IMR-90 (cell line): ENCODE results near the gene INO80. TPM values are rescaled to one million over a fixed set of nuclear protein-coding genes. Genes with fewer than 3 reads are reported as not detected.

Experiments used
- ATAC-seq: fragments of 200-7000 bp; cut with Tn5 transposase; 2 replicates; pipeline ENCODE4 v1.9.1; 2020; ENCODE audit warnings: low read depth, mild to moderate bottlenecking, moderate library complexity
- BruUV-seq: library from RNA; stranded (reverse); fragments of 400-500 nt; replicated peaks from 2 replicates; lab custom pipeline; 2021; lab: Mats Ljungman, UMichigan
- CTCF ChIA-PET: fragments of 300-600 bp; formaldehyde crosslinking; extraction: SDS; loops from one replicate; lab custom pipeline; 2021; ENCODE audit warnings: antibody characterized with exemption; lab: Yijun Ruan, JAX
- POLR2A ChIA-PET: fragments of 300-600 bp; sonication (Branson Sonifier 250); formaldehyde crosslinking; loops from one replicate; lab custom pipeline; 2022; ENCODE audit warnings: antibody characterized with exemption; ENCODE audit not compliant: unreplicated experiment; lab: Charles Lee
- DNase-seq: peaks from one replicate; pipeline ENCODE4 v3.0.0; 2013
- H2AFZ ChIP-seq: replicated peaks from 2 replicates; pipeline ENCODE3; 2013; ENCODE audit warnings: low read length, mild to moderate bottlenecking; ENCODE audit not compliant: poor library complexity
- H2AK5ac ChIP-seq: 2 replicates; pipeline ENCODE4 v1.6.1; 2013; ENCODE audit warnings: low read depth, low read length, inconsistent platforms
- H2AK9ac ChIP-seq: replicated peaks from 2 replicates; pipeline ENCODE3; 2013; ENCODE audit warnings: mild to moderate bottlenecking, low read depth, low read length, moderate library complexity; ENCODE audit not compliant: poor library complexity
- H2BK120ac ChIP-seq: 2 replicates; pipeline ENCODE4 v1.6.1; 2013; ENCODE audit warnings: low read depth, low read length, inconsistent platforms
- H2BK15ac ChIP-seq: 3 replicates; pipeline ENCODE4 v1.6.1; 2013; ENCODE audit warnings: low read depth, low read length, inconsistent platforms
- H2BK20ac ChIP-seq: 2 replicates; pipeline ENCODE4 v1.6.1; 2013; ENCODE audit warnings: low read depth, mild to moderate bottlenecking, inconsistent platforms, low read length, moderate library complexity
- H2BK5ac ChIP-seq: 2 replicates; pipeline ENCODE4 v1.6.1; 2013; ENCODE audit warnings: mild to moderate bottlenecking, low read depth, low read length, inconsistent platforms; ENCODE audit not compliant: poor library complexity, severe bottlenecking
- H3K14ac ChIP-seq: replicated peaks from 2 replicates; pipeline ENCODE4 v1.6.1; 2013; ENCODE audit warnings: low read depth, low read length, inconsistent platforms
- H3K18ac ChIP-seq: 2 replicates; pipeline ENCODE4 v1.6.1; 2013; ENCODE audit warnings: low read depth, low read length, control low read depth
- H3K23ac ChIP-seq: 2 replicates; pipeline ENCODE4 v1.6.1; 2013; ENCODE audit warnings: low read depth, low read length, inconsistent platforms
- H3K27ac ChIP-seq: 2 replicates; pipeline ENCODE4 v1.5.1; 2013; ENCODE audit warnings: mild to moderate bottlenecking, control low read depth, low read length; ENCODE audit not compliant: insufficient read depth
- H3K27me3 ChIP-seq: 2 replicates; pipeline ENCODE4 v1.6.1; 2013; ENCODE audit warnings: low read length; ENCODE audit not compliant: control insufficient read depth, insufficient read depth
- H3K36me3 ChIP-seq: 2 replicates; pipeline ENCODE4 v1.6.1; 2013; ENCODE audit warnings: low read length, mixed read lengths; ENCODE audit not compliant: control insufficient read depth, insufficient read depth
- H3K4ac ChIP-seq: 2 replicates; pipeline ENCODE4 v1.6.1; 2013; ENCODE audit warnings: low read depth, low read length, inconsistent platforms
- H3K4me1 ChIP-seq: 2 replicates; pipeline ENCODE4 v1.6.1; 2013; ENCODE audit warnings: low read length, mixed read lengths; ENCODE audit not compliant: control insufficient read depth, insufficient read depth
- H3K4me2 ChIP-seq: 2 replicates; pipeline ENCODE4 v1.6.1; 2013; ENCODE audit warnings: low read depth, mild to moderate bottlenecking, control low read depth, low read length, moderate library complexity
- H3K4me3 ChIP-seq: 2 replicates; pipeline ENCODE4 v1.5.1; 2013; ENCODE audit warnings: low read depth, mild to moderate bottlenecking, control low read depth, low read length, moderate library complexity; ENCODE audit not compliant: insufficient read depth
- H3K56ac ChIP-seq: 2 replicates; pipeline ENCODE4 v1.6.1; 2013; ENCODE audit warnings: low read length, inconsistent platforms; ENCODE audit not compliant: insufficient read depth; ENCODE audit errors: extremely low read depth
- H3K79me1 ChIP-seq, 2 experiments: 2 replicates each; pipeline ENCODE4 v1.6.1; 2013; ENCODE audit warnings: low read length in 2 of 2, inconsistent platforms in 1 of 2, low read depth in 1 of 2
- H3K9ac ChIP-seq: 2 replicates; pipeline ENCODE4 v1.6.1; 2013; ENCODE audit warnings: low read depth, low read length, control low read depth
- H3K9me1 ChIP-seq: 2 replicates; pipeline ENCODE4 v1.6.1; 2013; ENCODE audit warnings: low read length, inconsistent platforms; ENCODE audit not compliant: insufficient read depth
- H3K9me3 ChIP-seq: 2 replicates; pipeline ENCODE4 v1.6.1; 2013; ENCODE audit warnings: low read length; ENCODE audit not compliant: control insufficient read depth, insufficient read depth
- H4K20me1 ChIP-seq: 2 replicates; pipeline ENCODE4 v1.6.1; 2013; ENCODE audit warnings: low read length, inconsistent platforms; ENCODE audit not compliant: insufficient read depth
- H4K5ac ChIP-seq: 2 replicates; pipeline ENCODE4 v1.6.1; 2013; ENCODE audit warnings: mild to moderate bottlenecking, low read depth, low read length, control low read depth
- H4K8ac ChIP-seq, 2 experiments: 2 replicates each; pipeline ENCODE4 v1.6.1; 2013; ENCODE audit warnings: low read depth in 2 of 2, low read length in 2 of 2, control low read depth in 1 of 2, inconsistent platforms in 1 of 2
- H4K91ac ChIP-seq: 2 replicates; pipeline ENCODE4 v1.6.1; 2013; ENCODE audit warnings: low read depth, low read length, inconsistent platforms; ENCODE audit not compliant: insufficient read depth
- BHLHE40 ChIP-seq: fragments of 150-350 bp; IDR thresholded peaks from 2 replicates; pipeline ENCODE4 v1.6.1; 2016; ENCODE audit warnings: mild to moderate bottlenecking, low read depth, low read length
- CEBPB ChIP-seq: IDR thresholded peaks from 2 replicates; pipeline ENCODE4 v1.6.1; 2012; ENCODE audit warnings: low read depth, low read length, improper control_type of control experiment
- CHD1 ChIP-seq: IDR thresholded peaks from 2 replicates; pipeline ENCODE4 v1.6.1; 2012; ENCODE audit warnings: low read depth, low read length, improper control_type of control experiment
- FOS ChIP-seq: fragments of 150-350 bp; IDR thresholded peaks from 2 replicates; pipeline ENCODE4 v1.6.1; 2016; ENCODE audit warnings: low read depth, low read length
- MAZ ChIP-seq: IDR thresholded peaks from 2 replicates; pipeline ENCODE4 v1.6.1; 2012; ENCODE audit warnings: low read depth, mild to moderate bottlenecking, low read length, improper control_type of control experiment, moderate library complexity, borderline replicate concordance
- MXI1 ChIP-seq: IDR thresholded peaks from 2 replicates; pipeline ENCODE4 v1.6.1; 2012; ENCODE audit warnings: low read depth, mild to moderate bottlenecking, low read length, moderate library complexity, borderline replicate concordance
- NFE2L2 ChIP-seq: fragments of 150-350 bp; IDR thresholded peaks from 2 replicates; pipeline ENCODE4 v1.6.1; 2016; ENCODE audit warnings: low read depth, mild to moderate bottlenecking, low read length
- POLR2A ChIP-seq: IDR thresholded peaks from 2 replicates; pipeline ENCODE4 v1.6.1; 2012; ENCODE audit warnings: mild to moderate bottlenecking, low read depth, low read length
- RAD21 ChIP-seq: IDR thresholded peaks from 2 replicates; pipeline ENCODE4 v1.6.1; 2012; ENCODE audit warnings: low read length, improper control_type of control experiment
- RCOR1 ChIP-seq: IDR thresholded peaks from 2 replicates; pipeline ENCODE4 v1.6.1; 2012; ENCODE audit warnings: mild to moderate bottlenecking, low read length, improper control_type of control experiment; ENCODE audit not compliant: insufficient replicate concordance
- RFX5 ChIP-seq: IDR thresholded peaks from 2 replicates; pipeline ENCODE4 v1.8.0; 2012; ENCODE audit warnings: low read depth, mild to moderate bottlenecking, low read length, moderate library complexity
- SMC3 ChIP-seq: fragments of 150-350 bp; IDR thresholded peaks from 2 replicates; pipeline ENCODE4 v1.6.1; 2016; ENCODE audit warnings: low read depth, mild to moderate bottlenecking, antibody characterized with exemption, low read length, moderate library complexity
- WGBS, 2 experiments: methylation state at CpG; one replicate each; pipeline versions ENCODE4 v1.1.5 to v1.1.7; 2013; ENCODE audit warnings: missing lambda C conversion rate in 2 of 2; ENCODE audit not compliant: insufficient read length in 1 of 2; ENCODE audit errors: extremely low coverage in 2 of 2; 5-methylcytosine and 5-hydroxymethylcytosine counted together
- dilution Hi-C: fragments of 300-500 bp; cut with HindIII; formaldehyde crosslinking; loops from one replicate; pipeline ENCODE4 v1.14.3; 2018; ENCODE audit warnings: low sequenced_read_pairs; ENCODE audit not compliant: unreplicated experiment
- in situ Hi-C: fragments of 300-500 bp; cut with MboI; formaldehyde crosslinking; loops from 3 replicates; pipeline ENCODE4 v1.14.3; 2019; ENCODE audit warnings: low sequenced_read_pairs, inconsistent platforms, mixed read lengths
- intact Hi-C: fragments of 100-400 bp; cut with micrococcal nuclease; formaldehyde crosslinking; loops from 2 replicates; pipeline ENCODE4 v1.10.0; 2022
- polyA plus RNA-seq, 3 experiments: library from polyadenylated mRNA; depleted of rRNA; stranded (reverse); fragments of >200 nt; gene quantifications; 2 replicates each; pipeline ENCODE4 v1.2.3, GENCODE V29; 2012; ENCODE audit warnings: low replicate concordance in 1 of 3
- total RNA-seq: library from RNA; depleted of rRNA; stranded (reverse); fragments of >200 nt; gene quantifications from 2 replicates; pipeline ENCODE4 v1.2.3, GENCODE V29; 2012
- TF ChIP-seq, protein P1 (sequence below): conservative IDR thresholded peaks from 2 replicates; pipeline ENCODE4 v1.5.1; 2012; ENCODE audit warnings: mild to moderate bottlenecking, low read depth, low read length, improper control_type of control experiment
- TF ChIP-seq, protein P2 (sequence below): fragments of 150-350 bp; IDR thresholded peaks from 2 replicates; pipeline ENCODE4 v1.6.1; 2016; ENCODE audit warnings: low read depth, mild to moderate bottlenecking, low read length, moderate library complexity, borderline replicate concordance
- TF ChIP-seq, protein P3 (sequence below): fragments of 150-350 bp; IDR thresholded peaks from 2 replicates; pipeline ENCODE4 v1.6.1; 2017; ENCODE audit warnings: mild to moderate bottlenecking, antibody characterized with exemption, low read length, low read depth

INO80 gene
- total and polyA plus RNA-seq, 2 of the 4 experiments (the other 2 are of a cell fraction) = 6.0 to 13.3 TPM

DNA sequence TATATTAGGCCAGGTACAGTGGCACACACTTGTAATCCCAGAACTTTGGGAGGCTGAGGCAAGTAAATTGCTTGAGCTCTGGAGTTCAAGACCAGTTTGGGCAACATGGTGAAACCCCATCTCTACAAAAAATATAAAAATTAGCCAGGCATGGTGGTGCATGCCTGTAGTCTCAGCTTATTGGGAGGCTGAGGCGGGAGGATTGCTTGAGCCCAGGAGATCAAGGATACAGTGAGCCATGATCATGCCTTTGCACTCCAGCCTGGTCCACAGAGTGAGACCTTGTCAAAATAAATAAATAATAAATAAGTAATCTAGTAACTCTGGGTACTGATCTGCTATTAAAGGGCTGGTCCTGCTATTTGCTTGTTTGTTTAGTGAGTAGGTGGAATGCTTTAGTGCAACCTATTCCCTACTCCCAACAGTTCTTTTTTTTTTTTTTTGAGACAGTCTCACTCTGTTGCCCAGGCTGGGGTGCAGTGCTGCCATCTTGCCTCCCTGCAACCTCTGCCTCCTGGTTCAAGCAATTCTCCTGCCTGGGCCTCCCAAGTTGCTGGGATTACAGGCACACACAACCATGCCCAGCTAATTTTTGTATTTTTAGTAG lies 9.1 kb upstream of the INO80 start:
- Histone ChIP-seq H3K27ac (no peak overlapping the region), H4K5ac (no peak overlapping the region), H3K4me2 (no peak overlapping the region), H2AK5ac (no peak overlapping the region), H3K27me3 (peaks cover 6% of the 10 kb centered on the region), H2AFZ (no peak overlapping the region), H3K9me1 (no peaks in the 10 kb centered on the region), H4K8ac (no peak overlapping the region), H4K91ac (no peak overlapping the region), H2BK15ac (no peak overlapping the region), H3K23ac (no peak overlapping the region), H3K4ac (no peak overlapping the region), H2BK5ac (no peak overlapping the region), H3K4me1 (no peaks in the 10 kb centered on the region), H3K56ac (no peak overlapping the region), H3K18ac (no peak overlapping the region), H3K4me3 (no peak overlapping the region), H3K79me1 (no peaks in the 10 kb centered on the region), H4K20me1 (no peaks in the 10 kb centered on the region), H2AK9ac (no peak overlapping the region), H2BK120ac (no peak overlapping the region), H3K36me3 (no peaks in the 10 kb centered on the region), H3K14ac (no peak overlapping the region), H3K9me3 (no peaks in the 10 kb centered on the region), H2BK20ac (no peak overlapping the region), H3K9ac (no peak overlapping the region)
- no CpG with 5 or more reads among the region's 1 CpG for WGBS, 2 experiments
- intact Hi-C loops (no loop called here), dilution Hi-C loops (no loop called here), in situ Hi-C loops (no loop called here)
- DNase-seq (no peak), ATAC-seq (no peak)
- ChIA-PET CTCF (no interaction called here), POLR2A (no interaction called here)
- TF ChIP-seq CEBPB = no peak
- no peak for TF ChIP-seq RCOR1
- TF ChIP-seq, protein P1, sequence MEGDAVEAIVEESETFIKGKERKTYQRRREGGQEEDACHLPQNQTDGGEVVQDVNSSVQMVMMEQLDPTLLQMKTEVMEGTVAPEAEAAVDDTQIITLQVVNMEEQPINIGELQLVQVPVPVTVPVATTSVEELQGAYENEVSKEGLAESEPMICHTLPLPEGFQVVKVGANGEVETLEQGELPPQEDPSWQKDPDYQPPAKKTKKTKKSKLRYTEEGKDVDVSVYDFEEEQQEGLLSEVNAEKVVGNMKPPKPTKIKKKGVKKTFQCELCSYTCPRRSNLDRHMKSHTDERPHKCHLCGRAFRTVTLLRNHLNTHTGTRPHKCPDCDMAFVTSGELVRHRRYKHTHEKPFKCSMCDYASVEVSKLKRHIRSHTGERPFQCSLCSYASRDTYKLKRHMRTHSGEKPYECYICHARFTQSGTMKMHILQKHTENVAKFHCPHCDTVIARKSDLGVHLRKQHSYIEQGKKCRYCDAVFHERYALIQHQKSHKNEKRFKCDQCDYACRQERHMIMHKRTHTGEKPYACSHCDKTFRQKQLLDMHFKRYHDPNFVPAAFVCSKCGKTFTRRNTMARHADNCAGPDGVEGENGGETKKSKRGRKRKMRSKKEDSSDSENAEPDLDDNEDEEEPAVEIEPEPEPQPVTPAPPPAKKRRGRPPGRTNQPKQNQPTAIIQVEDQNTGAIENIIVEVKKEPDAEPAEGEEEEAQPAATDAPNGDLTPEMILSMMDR = no peak
- TF ChIP-seq, protein P2, sequence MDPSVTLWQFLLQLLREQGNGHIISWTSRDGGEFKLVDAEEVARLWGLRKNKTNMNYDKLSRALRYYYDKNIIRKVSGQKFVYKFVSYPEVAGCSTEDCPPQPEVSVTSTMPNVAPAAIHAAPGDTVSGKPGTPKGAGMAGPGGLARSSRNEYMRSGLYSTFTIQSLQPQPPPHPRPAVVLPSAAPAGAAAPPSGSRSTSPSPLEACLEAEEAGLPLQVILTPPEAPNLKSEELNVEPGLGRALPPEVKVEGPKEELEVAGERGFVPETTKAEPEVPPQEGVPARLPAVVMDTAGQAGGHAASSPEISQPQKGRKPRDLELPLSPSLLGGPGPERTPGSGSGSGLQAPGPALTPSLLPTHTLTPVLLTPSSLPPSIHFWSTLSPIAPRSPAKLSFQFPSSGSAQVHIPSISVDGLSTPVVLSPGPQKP = no peak
- no peak for TF ChIP-seq CHD1
- TF ChIP-seq POLR2A = no peak
- TF ChIP-seq NFE2L2 = no peak
- no peak for TF ChIP-seq MXI1
- TF ChIP-seq BHLHE40 = no peak
- TF ChIP-seq RAD21 = no peak
- no peak for TF ChIP-seq RFX5
- TF ChIP-seq, protein P3, sequence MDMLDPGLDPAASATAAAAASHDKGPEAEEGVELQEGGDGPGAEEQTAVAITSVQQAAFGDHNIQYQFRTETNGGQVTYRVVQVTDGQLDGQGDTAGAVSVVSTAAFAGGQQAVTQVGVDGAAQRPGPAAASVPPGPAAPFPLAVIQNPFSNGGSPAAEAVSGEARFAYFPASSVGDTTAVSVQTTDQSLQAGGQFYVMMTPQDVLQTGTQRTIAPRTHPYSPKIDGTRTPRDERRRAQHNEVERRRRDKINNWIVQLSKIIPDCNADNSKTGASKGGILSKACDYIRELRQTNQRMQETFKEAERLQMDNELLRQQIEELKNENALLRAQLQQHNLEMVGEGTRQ = no peak
- no peak for TF ChIP-seq MAZ
- TF ChIP-seq SMC3 = no peak
- no peak for TF ChIP-seq FOS
- no TSS peak for BruUV-seq
